K562 (cell line): ENCODE measurements around the gene DIAPH1. TPM values are rescaled to one million over a fixed set of nuclear protein-coding genes. Genes with fewer than 3 reads are reported as not detected.

Experiments used
- DNMT1 ChIP-seq: fragments of 450-650 bp; IDR thresholded peaks from 2 replicates; pipeline ENCODE4 v1.6.1; 2016; ENCODE audit warnings: antibody characterized with exemption, mild to moderate bottlenecking
- ESRRA ChIP-seq: fragments of 450-650 bp; IDR thresholded peaks from 2 replicates; pipeline ENCODE4 v1.6.1; 2014; ENCODE audit warnings: low read depth, mild to moderate bottlenecking, moderate library complexity, borderline replicate concordance
- HCFC1 ChIP-seq: IDR thresholded peaks from 2 replicates; pipeline ENCODE4 v1.6.1; 2012; ENCODE audit warnings: low read depth, low read length, improper control_type of control experiment
- HDAC8 ChIP-seq: fragments of 450-650 bp; IDR thresholded peaks from 2 replicates; pipeline ENCODE4 v1.6.1; 2016; ENCODE audit warnings: mild to moderate bottlenecking, missing genetic modification characterization, moderate library complexity, missing compliant biosample characterization
- JUND ChIP-seq, 2 experiments: IDR thresholded peaks; 2 replicates in 1 of 2; 3 replicates in 1 of 2; pipeline ENCODE4 v1.6.1; 2011; ENCODE audit warnings: borderline replicate concordance in 2 of 2, low read depth in 2 of 2, low read length in 2 of 2, improper control_type of control experiment in 1 of 2, missing biosample characterization in 1 of 2, missing genetic modification characterization in 1 of 2, missing genetic modification reagents in 1 of 2
- MEIS2 ChIP-seq: fragments of 450-650 bp; IDR thresholded peaks from 2 replicates; pipeline ENCODE4 v1.6.1; 2014; ENCODE audit warnings: mild to moderate bottlenecking; ENCODE audit not compliant: partially characterized antibody
- RAD21 ChIP-seq, 2 experiments: fragments of 250-450 bp in 1 of 2; fragments of 450-650 bp in 1 of 2; sonication (Bioruptor Pico) in 1 of 2; formaldehyde crosslinking in 1 of 2; IDR thresholded peaks in 1 of 2; conservative IDR thresholded peaks in 1 of 2; 2 replicates each; pipeline versions ENCODE4 v1.4.0 to v1.8.0; 2020 to 2022; ENCODE audit warnings: mild to moderate bottlenecking in 2 of 2, moderate library complexity in 1 of 2
- SUPT5H ChIP-seq: fragments of 450-650 bp; IDR thresholded peaks from 2 replicates; pipeline ENCODE4 v1.6.1; 2016
- U2AF2 ChIP-seq: fragments of 200-400 bp; formaldehyde crosslinking; optimal IDR thresholded peaks from 2 replicates; pipeline ENCODE3; 2017; ENCODE audit warnings: low read depth, mild to moderate bottlenecking, low read length
- ZNF146 ChIP-seq: IDR thresholded peaks from one replicate; pipeline ENCODE4 v1.6.1; 2018; ENCODE audit warnings: missing compliant biosample characterization; ENCODE audit not compliant: unreplicated experiment
- polyA plus RNA-seq, 8 experiments: library from polyadenylated mRNA; depleted of rRNA in 4 of 8; stranded (reverse) in 5 of 8; unstranded in 3 of 8; fragments of >200 nt; fragmentation: Nextera tagmentation in 2 of 8; fragmentation: Illumina TruSeq in 1 of 8; extraction: Ambion mirVana in 2 of 8; extraction: Trizol in 1 of 8; gene quantifications; 2 replicates each; pipeline versions ENCODE4 v1.2.1 to v1.2.3, GENCODE V29; 2011 to 2014; ENCODE audit warnings: inconsistent platforms in 1 of 8, missing spikeins in 1 of 8
- total RNA-seq, 7 experiments: library from RNA; depleted of rRNA in 6 of 7; stranded (reverse); fragments of >200 nt in 6 of 7; fragmentation: Illumina TruSeq in 2 of 7; extraction: Trizol in 2 of 7; gene quantifications; 2 replicates each; pipeline versions ENCODE4 v1.2.1 to v1.2.3, GENCODE V29; 2011 to 2021; ENCODE audit warnings: low replicate concordance in 1 of 7
- TF ChIP-seq, protein P1 (sequence below), 3 experiments: IDR thresholded peaks in 2 of 3; conservative IDR thresholded peaks in 1 of 3; 2 replicates each; pipeline ENCODE4 v1.5.1; 2011 to 2012; ENCODE audit warnings: low read length in 3 of 3, mild to moderate bottlenecking in 3 of 3, control low read depth in 2 of 3, improper control_type of control experiment in 1 of 3, inconsistent platforms in 1 of 3, low read depth in 1 of 3, mixed read lengths in 1 of 3, moderate library complexity in 1 of 3; ENCODE audit not compliant: insufficient read depth in 2 of 3
- TF ChIP-seq, protein P2 (sequence below), 2 experiments: fragments of 450-650 bp; conservative IDR thresholded peaks; 2 replicates each; pipeline ENCODE4 v1.6.1; 2017; ENCODE audit warnings: mild to moderate bottlenecking in 2 of 2, moderate library complexity in 2 of 2
- TF ChIP-seq, protein P3 (sequence below): fragments of 450-650 bp; IDR thresholded peaks from 2 replicates; pipeline ENCODE4 v1.6.1; 2016; ENCODE audit warnings: borderline replicate concordance
- TF ChIP-seq, protein P4 (sequence below): sonication (generic); formaldehyde crosslinking; IDR thresholded peaks from 2 replicates; pipeline ENCODE4 v1.8.1; 2023; ENCODE audit warnings: mild to moderate bottlenecking, missing genetic modification reagents

DIAPH1 gene
- total and polyA plus RNA-seq, 9 of the 15 experiments (the other 6 are each of a cell fraction or from before 2014, with no cell fraction given): 60.8 to 328 (median 97.8) TPM

DNA sequence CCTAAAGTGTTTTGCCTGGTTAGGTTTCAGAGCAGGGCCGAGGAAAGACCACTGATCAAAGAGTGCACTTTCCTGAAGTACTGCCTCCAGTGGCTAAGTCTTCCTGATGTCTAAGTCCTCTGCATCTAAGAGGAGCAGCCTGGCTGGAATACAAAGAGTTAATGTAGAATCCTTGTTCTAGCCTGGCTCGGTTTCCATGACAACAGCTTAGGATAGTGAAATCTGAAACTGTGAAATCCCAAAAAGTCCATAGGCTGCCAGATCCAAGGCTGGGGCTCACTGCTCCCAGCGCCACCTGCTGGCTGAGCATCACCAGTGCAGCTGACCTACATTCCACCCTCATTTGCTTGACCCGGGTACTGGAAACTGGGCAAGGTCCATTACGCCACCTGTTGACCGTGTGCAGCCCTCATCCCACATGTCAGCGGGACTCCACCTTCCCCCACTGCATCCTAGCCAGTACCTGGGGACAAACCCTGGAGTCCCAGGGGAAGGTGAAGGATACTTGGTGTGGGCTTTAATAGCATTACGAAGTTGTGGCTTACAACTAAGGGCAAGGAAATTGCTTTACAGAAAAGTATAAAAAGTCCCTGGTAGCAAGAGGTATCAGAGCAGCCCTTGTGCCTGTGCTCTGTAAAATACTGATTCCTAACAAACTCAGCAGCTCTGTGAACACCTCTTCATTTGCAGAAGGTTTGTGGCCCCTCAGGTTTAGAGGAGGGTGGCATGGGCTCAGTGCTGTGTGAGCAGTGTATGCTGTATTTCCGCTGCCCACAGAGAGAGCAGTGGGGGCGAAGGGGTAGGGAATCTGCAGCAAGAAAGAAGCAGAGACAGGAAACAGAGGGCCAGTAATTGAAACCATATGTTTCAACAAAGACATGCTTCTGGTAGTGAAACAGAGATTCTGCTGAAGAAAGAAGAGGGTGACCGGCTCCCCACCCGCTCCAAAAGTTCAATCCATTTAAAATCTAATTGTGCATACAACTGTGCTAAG is 93.9 kb downstream of the DIAPH1 start (continued):
- peak; percentile 55; the same call in 1 of the 2 replicates for TF ChIP-seq ESRRA
- 0 out of 2 replicates have a peak, but pooled peaks have one; percentile 32 for TF ChIP-seq HCFC1
- no peak for TF ChIP-seq ZNF146 (CRISPR knock-in tag)
- TF ChIP-seq, protein P1, sequence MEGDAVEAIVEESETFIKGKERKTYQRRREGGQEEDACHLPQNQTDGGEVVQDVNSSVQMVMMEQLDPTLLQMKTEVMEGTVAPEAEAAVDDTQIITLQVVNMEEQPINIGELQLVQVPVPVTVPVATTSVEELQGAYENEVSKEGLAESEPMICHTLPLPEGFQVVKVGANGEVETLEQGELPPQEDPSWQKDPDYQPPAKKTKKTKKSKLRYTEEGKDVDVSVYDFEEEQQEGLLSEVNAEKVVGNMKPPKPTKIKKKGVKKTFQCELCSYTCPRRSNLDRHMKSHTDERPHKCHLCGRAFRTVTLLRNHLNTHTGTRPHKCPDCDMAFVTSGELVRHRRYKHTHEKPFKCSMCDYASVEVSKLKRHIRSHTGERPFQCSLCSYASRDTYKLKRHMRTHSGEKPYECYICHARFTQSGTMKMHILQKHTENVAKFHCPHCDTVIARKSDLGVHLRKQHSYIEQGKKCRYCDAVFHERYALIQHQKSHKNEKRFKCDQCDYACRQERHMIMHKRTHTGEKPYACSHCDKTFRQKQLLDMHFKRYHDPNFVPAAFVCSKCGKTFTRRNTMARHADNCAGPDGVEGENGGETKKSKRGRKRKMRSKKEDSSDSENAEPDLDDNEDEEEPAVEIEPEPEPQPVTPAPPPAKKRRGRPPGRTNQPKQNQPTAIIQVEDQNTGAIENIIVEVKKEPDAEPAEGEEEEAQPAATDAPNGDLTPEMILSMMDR (IDR thresholded peaks at IDR 0.05 in 2 of 3, conservative IDR thresholded peaks at IDR 0.05 in 1 of 3; ENCODE audit: insufficient read depth in 2 of 3, low read depth in 1 of 3, low read length in 3 of 3): peak; percentile 98 to 99 (median 99)
- TF ChIP-seq, protein P2, sequence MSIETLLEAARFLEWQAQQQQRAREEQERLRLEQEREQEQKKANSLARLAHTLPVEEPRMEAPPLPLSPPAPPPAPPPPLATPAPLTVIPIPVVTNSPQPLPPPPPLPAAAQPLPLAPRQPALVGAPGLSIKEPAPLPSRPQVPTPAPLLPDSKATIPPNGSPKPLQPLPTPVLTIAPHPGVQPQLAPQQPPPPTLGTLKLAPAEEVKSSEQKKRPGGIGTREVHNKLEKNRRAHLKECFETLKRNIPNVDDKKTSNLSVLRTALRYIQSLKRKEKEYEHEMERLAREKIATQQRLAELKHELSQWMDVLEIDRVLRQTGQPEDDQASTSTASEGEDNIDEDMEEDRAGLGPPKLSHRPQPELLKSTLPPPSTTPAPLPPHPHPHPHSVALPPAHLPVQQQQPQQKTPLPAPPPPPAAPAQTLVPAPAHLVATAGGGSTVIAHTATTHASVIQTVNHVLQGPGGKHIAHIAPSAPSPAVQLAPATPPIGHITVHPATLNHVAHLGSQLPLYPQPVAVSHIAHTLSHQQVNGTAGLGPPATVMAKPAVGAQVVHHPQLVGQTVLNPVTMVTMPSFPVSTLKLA (conservative IDR thresholded peaks at IDR 0.05): 0 out of 4 replicates have a peak, but pooled peaks of 1 of the 2 experiments have one; percentile 13
- TF ChIP-seq, protein P3, sequence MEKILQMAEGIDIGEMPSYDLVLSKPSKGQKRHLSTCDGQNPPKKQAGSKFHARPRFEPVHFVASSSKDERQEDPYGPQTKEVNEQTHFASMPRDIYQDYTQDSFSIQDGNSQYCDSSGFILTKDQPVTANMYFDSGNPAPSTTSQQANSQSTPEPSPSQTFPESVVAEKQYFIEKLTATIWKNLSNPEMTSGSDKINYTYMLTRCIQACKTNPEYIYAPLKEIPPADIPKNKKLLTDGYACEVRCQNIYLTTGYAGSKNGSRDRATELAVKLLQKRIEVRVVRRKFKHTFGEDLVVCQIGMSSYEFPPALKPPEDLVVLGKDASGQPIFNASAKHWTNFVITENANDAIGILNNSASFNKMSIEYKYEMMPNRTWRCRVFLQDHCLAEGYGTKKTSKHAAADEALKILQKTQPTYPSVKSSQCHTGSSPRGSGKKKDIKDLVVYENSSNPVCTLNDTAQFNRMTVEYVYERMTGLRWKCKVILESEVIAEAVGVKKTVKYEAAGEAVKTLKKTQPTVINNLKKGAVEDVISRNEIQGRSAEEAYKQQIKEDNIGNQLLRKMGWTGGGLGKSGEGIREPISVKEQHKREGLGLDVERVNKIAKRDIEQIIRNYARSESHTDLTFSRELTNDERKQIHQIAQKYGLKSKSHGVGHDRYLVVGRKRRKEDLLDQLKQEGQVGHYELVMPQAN: no peak
- TF ChIP-seq MEIS2: peak; percentile 4
- TF ChIP-seq HDAC8 (tag): no peak
- TF ChIP-seq, protein P4, sequence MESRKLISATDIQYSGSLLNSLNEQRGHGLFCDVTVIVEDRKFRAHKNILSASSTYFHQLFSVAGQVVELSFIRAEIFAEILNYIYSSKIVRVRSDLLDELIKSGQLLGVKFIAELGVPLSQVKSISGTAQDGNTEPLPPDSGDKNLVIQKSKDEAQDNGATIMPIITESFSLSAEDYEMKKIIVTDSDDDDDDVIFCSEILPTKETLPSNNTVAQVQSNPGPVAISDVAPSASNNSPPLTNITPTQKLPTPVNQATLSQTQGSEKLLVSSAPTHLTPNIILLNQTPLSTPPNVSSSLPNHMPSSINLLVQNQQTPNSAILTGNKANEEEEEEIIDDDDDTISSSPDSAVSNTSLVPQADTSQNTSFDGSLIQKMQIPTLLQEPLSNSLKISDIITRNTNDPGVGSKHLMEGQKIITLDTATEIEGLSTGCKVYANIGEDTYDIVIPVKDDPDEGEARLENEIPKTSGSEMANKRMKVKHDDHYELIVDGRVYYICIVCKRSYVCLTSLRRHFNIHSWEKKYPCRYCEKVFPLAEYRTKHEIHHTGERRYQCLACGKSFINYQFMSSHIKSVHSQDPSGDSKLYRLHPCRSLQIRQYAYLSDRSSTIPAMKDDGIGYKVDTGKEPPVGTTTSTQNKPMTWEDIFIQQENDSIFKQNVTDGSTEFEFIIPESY: peak; percentile 53; the same call in 1 of the 2 replicates
- TF ChIP-seq U2AF2: no peak
- TF ChIP-seq SUPT5H: no peak
- peak; percentile 51 for TF ChIP-seq JUND (IDR thresholded peaks at IDR 0.05; ENCODE audit: borderline replicate concordance, low read depth, low read length)
- TF ChIP-seq JUND (tag; IDR thresholded peaks at IDR 0.05; ENCODE audit: borderline replicate concordance, low read depth, low read length): no peak
- TF ChIP-seq DNMT1: no peak
- TF ChIP-seq RAD21 (CRISPR knock-in tag; conservative IDR thresholded peaks at IDR 0.05 in 1 of 2, IDR thresholded peaks at IDR 0.05 in 1 of 2): peak; percentile 82 to 85
